Coronary artery (tissue), 2 donors: ENCODE data around the gene ADARB2.

Source experiments
- DNase-seq: peaks from one replicate; pipeline ENCODE4 v3.0.0-alpha.2; 2017; ENCODE audit warnings: low spot score
- H3K27ac ChIP-seq, 2 donors: fragments of 200-600 bp; sonication (generic); one replicate each; pipeline ENCODE4 v1.5.1; 2016 to 2019
- H3K4me3 ChIP-seq: fragments of 200-600 bp; sonication (generic); 2 replicates; pipeline ENCODE4 v1.5.1; 2016; ENCODE audit warnings: mild to moderate bottlenecking, moderate library complexity
- CTCF ChIP-seq: fragments of 200-600 bp; sonication (generic); IDR thresholded peaks from one replicate; pipeline ENCODE4 v1.5.1; 2019; ENCODE audit warnings: antibody characterized with exemption

The ADARB2 gene

GRCh38 chr10:1247598-1248261 lies 489.6 kb downstream of the ADARB2 start:
- no peak for TF ChIP-seq CTCF
- no peak overlapping the region for H3K27ac ChIP-seq
- no peak for DNase-seq
- H3K4me3 ChIP-seq, result no peak overlapping the region

- no peak overlapping the region for H3K4me3 ChIP-seq
- TF ChIP-seq CTCF, result no peak
- DNase-seq, result no peak
- H3K27ac ChIP-seq, result no peak overlapping the region
Measured at GRCh38 chr10:1244493-1244892, 492.8 kb downstream of the ADARB2 start.

- no peak overlapping the region for H3K27ac ChIP-seq
- no peak for DNase-seq
- H3K4me3 ChIP-seq, result no peak overlapping the region
- TF ChIP-seq CTCF, result no peak
Measured at GRCh38 chr10:1243486-1244234, 493.7 kb downstream of the ADARB2 start.

GRCh38 chr10:1242975-1243374 lies 494.4 kb downstream of the ADARB2 start:
- DNase-seq, result no peak
- no peak for TF ChIP-seq CTCF
- Histone ChIP-seq H3K27ac (no peak overlapping the region), H3K4me3 (no peak overlapping the region)

GRCh38 chr10:1241973-1242935 lies 495.1 kb downstream of the ADARB2 start:
- DNase-seq, result no peak
- TF ChIP-seq CTCF, result no peak
- no peak overlapping the region for H3K27ac ChIP-seq
- no peak overlapping the region for H3K4me3 ChIP-seq

- DNase-seq, result no peak
- H3K4me3 ChIP-seq, result no peak overlapping the region
- H3K27ac ChIP-seq, result no peak overlapping the region
- TF ChIP-seq CTCF, result no peak
Measured at GRCh38 chr10:1241322-1241890, 495.9 kb downstream of the ADARB2 start.
